B cell (primary cell): ENCODE results near the gene CAPZA1. TPM values are rescaled to one million over a fixed set of nuclear protein-coding genes. Genes with fewer than 3 reads are reported as not detected.

ENCODE experiments used
- ATAC-seq: fragments of 200-7000 bp; cut with Tn5 transposase; one replicate; pipeline ENCODE4 v1.10.0; 2021; ENCODE audit warnings: low read depth, mild to moderate bottlenecking, moderate number of reproducible peaks, moderate library complexity
- CTCF ChIA-PET: fragments of 350-600 bp; sonication (Branson Sonifier 250); formaldehyde crosslinking; loops from one replicate; lab custom pipeline; 2021; ENCODE audit warnings: antibody characterized with exemption, inconsistent platforms; lab: Charles Lee
- POLR2A ChIA-PET: fragments of 350-600 bp; sonication (Branson Sonifier 250); formaldehyde crosslinking; loops from one replicate; lab custom pipeline; 2021; ENCODE audit warnings: antibody characterized with exemption; lab: Charles Lee
- DNase-seq: peaks from one replicate; pipeline ENCODE4 v3.0.0; 2013
- H2AFZ ChIP-seq: 2 replicates; pipeline ENCODE4 v1.6.1; 2012; ENCODE audit warnings: mild to moderate bottlenecking, low read depth, low read length; ENCODE audit not compliant: insufficient read depth, poor library complexity, severe bottlenecking
- H3K27ac ChIP-seq, 2 donors: 1 replicate in 1 of 2; 2 replicates in 1 of 2; pipeline ENCODE4 v1.5.1; 2012 to 2013; ENCODE audit warnings: low read length in 2 of 2, mild to moderate bottlenecking in 2 of 2, moderate library complexity in 1 of 2
- H3K27me3 ChIP-seq, 4 experiments: fragments of 200-600 bp in 1 of 4; sonication (generic) in 1 of 4; replicated peaks in 1 of 4; 1 replicate in 2 of 4; 2 replicates in 2 of 4; pipeline versions ENCODE4 v1.6.1 to v1.7.0; 2013 to 2016; ENCODE audit warnings: low read length in 3 of 4, mild to moderate bottlenecking in 2 of 4, mixed read lengths in 1 of 4, moderate library complexity in 1 of 4; ENCODE audit not compliant: insufficient read depth in 4 of 4, control insufficient read depth in 3 of 4; ENCODE audit errors: control extremely low read depth in 1 of 4
- H3K36me3 ChIP-seq, 2 experiments: replicated peaks in 1 of 2; 1 replicate in 1 of 2; 2 replicates in 1 of 2; pipeline versions ENCODE4 v1.6.1 to v1.7.1; 2013; ENCODE audit warnings: low read length in 1 of 2; ENCODE audit not compliant: insufficient read depth in 2 of 2, control insufficient read depth in 1 of 2; ENCODE audit errors: control extremely low read depth in 1 of 2, extremely low read depth in 1 of 2
- H3K4me1 ChIP-seq, 2 donors: fragments of 200-600 bp in 1 of 2; sonication (generic) in 1 of 2; 1 replicate in 1 of 2; 2 replicates in 1 of 2; pipeline versions ENCODE4 v1.5.1 to v1.6.1; 2013 to 2017; ENCODE audit warnings: low read length in 2 of 2; ENCODE audit not compliant: control insufficient read depth in 2 of 2, insufficient read depth in 2 of 2
- H3K4me2 ChIP-seq: replicated peaks from 2 replicates; pipeline ENCODE3; 2012; ENCODE audit warnings: mild to moderate bottlenecking, low read depth, low read length; ENCODE audit not compliant: poor library complexity, severe bottlenecking
- H3K4me3 ChIP-seq, 5 experiments: fragments of 200-600 bp in 1 of 5; sonication (generic) in 1 of 5; 1 replicate in 3 of 5; 2 replicates in 2 of 5; pipeline versions ENCODE4 v1.5.1 to v1.7.0; 2011 to 2016; ENCODE audit warnings: low read length in 4 of 5, mild to moderate bottlenecking in 4 of 5, low read depth in 2 of 5, control low read depth in 1 of 5, moderate library complexity in 1 of 5; ENCODE audit not compliant: insufficient read depth in 1 of 5; ENCODE audit errors: control extremely low read depth in 1 of 5, extremely low read depth in 1 of 5
- H3K79me2 ChIP-seq: fragments of 200-600 bp; sonication (generic); one replicate; pipeline ENCODE4 v1.6.0; 2016; ENCODE audit warnings: low read length; ENCODE audit not compliant: control insufficient read depth, insufficient read depth
- H3K9ac ChIP-seq: fragments of 200-600 bp; sonication (generic); 2 replicates; pipeline ENCODE4 v1.6.1; 2017; ENCODE audit warnings: mild to moderate bottlenecking, low read length, moderate library complexity
- H3K9me3 ChIP-seq, 3 donors: one replicate each; pipeline versions ENCODE4 v1.6.1 to v1.7.1; 2013; ENCODE audit warnings: low read length in 2 of 3; ENCODE audit not compliant: control insufficient read depth in 2 of 3, insufficient read depth in 1 of 3; ENCODE audit errors: control extremely low read depth in 1 of 3
- H4K20me1 ChIP-seq: 2 replicates; pipeline ENCODE4 v1.6.0; 2012; ENCODE audit warnings: mild to moderate bottlenecking, low read length; ENCODE audit not compliant: insufficient read depth, control insufficient read depth, poor library complexity, severe bottlenecking
- H3K27ac Mint-ChIP-seq: one replicate; pipeline ENCODE4 v1.8.0; 2021; ENCODE audit warnings: mixed read lengths
- H3K27me3 Mint-ChIP-seq: one replicate; pipeline ENCODE4 v1.8.0; 2021; ENCODE audit warnings: mixed read lengths
- H3K4me1 Mint-ChIP-seq: one replicate; pipeline ENCODE4 v1.8.0; 2021; ENCODE audit warnings: mixed read lengths
- H3K4me3 Mint-ChIP-seq: one replicate; pipeline ENCODE4 v1.8.0; 2021; ENCODE audit warnings: mixed read lengths
- H3K9me3 Mint-ChIP-seq: one replicate; pipeline ENCODE4 v1.8.0; 2022; ENCODE audit warnings: mixed read lengths; ENCODE audit not compliant: insufficient read depth
- EZH2 ChIP-seq: IDR thresholded peaks from 2 replicates; pipeline ENCODE4 v1.6.1; 2012; ENCODE audit warnings: borderline replicate concordance, low read depth, mild to moderate bottlenecking, moderate library complexity, low read length; ENCODE audit not compliant: insufficient read depth, poor library complexity, severe bottlenecking
- WGBS: methylation state at CpG from one replicate; pipeline ENCODE4 v1.1.5; 2013; ENCODE audit warnings: missing lambda C conversion rate; ENCODE audit not compliant: insufficient coverage; 5-methylcytosine and 5-hydroxymethylcytosine counted together
- intact Hi-C: fragments of 100-400 bp; cut with micrococcal nuclease; formaldehyde crosslinking; loops from one replicate; pipeline ENCODE4 v1.10.0; 2022
- polyA plus RNA-seq: library from polyadenylated mRNA; depleted of rRNA; stranded (reverse); fragments of >200 nt; gene quantifications from 2 replicates; pipeline ENCODE4 v1.2.3, GENCODE V29; 2012
- total RNA-seq, 2 donors: library from RNA; stranded (reverse); fragments of 120-200 nt in 1 of 2; gene quantifications; 1 replicate in 1 of 2; 2 replicates in 1 of 2; pipeline versions ENCODE4 v1.2.3 to v1.2.4, GENCODE V29; 2013 to 2022
- TF ChIP-seq, protein P1 (sequence below): fragments of 200-600 bp; IDR thresholded peaks from one replicate; pipeline ENCODE4 v1.8.0; 2022; ENCODE audit warnings: antibody characterized with exemption, mild to moderate bottlenecking

The CAPZA1 gene
- total and polyA plus RNA-seq, 2 donors (not counting 1 experiment from before 2014, with no cell fraction given), result 52.2 to 172 TPM

GRCh38 chr1:112716133-112716720, 96.6 kb downstream of the CAPZA1 start:
- Mint-ChIP-seq H3K4me3 (peak overlapping the region; percentile 93), H3K4me1 (peaks cover 25% of the 10 kb centered on the region), H3K27me3 (peaks cover 15% of the 10 kb centered on the region), H3K27ac (peak overlapping the region; percentile 50), H3K9me3 (no peaks in the 10 kb centered on the region)
- DNase-seq, result peak; percentile 87
- peak overlapping the region; percentile 62 to 82 (median 72) for H3K4me3 ChIP-seq
- H2AFZ ChIP-seq, result peak overlapping the region; percentile 74
- peak overlapping the region; percentile 74 for H3K9ac ChIP-seq
- ChIA-PET POLR2A (interaction anchor here (0.6 to 1.8 kb wide), 4 partner anchors 16 to 357 kb away, joined by 3 to 4 read pairs (median 4); partner anchors contain the start of gene LRIG2), CTCF (interaction anchor here (0.7 to 9.7 kb wide), 36 partner anchors 9 to 1567 kb away, joined by 3 to 109 read pairs (median 5); partner anchors contain the start of genes LRIG2, MOV10, RHOC and SLC16A1)
- H3K36me3 ChIP-seq, result no peaks in the 10 kb centered on the region
- WGBS, result 20% methylated on average over 11 of the region's 13 CpGs
- ATAC-seq, result peak; percentile 16
- peaks cover 26 to 47% of the 10 kb centered on the region in 2 donors for H3K4me1 ChIP-seq
- peak overlapping the region; percentile 100 for H3K4me2 ChIP-seq
- H3K79me2 ChIP-seq, result no peaks in the 10 kb centered on the region
- intact Hi-C loops, result loop anchor here (1.0 to 10.0 kb wide), 8 partner anchors 166 to 1999 kb away; partner anchors contain the start of genes AP4B1, DCLRE1B, MAGI3 and NRAS
- no peaks in the 10 kb centered on the region for H4K20me1 ChIP-seq
- no peak for TF ChIP-seq EZH2
- TF ChIP-seq, protein P1, sequence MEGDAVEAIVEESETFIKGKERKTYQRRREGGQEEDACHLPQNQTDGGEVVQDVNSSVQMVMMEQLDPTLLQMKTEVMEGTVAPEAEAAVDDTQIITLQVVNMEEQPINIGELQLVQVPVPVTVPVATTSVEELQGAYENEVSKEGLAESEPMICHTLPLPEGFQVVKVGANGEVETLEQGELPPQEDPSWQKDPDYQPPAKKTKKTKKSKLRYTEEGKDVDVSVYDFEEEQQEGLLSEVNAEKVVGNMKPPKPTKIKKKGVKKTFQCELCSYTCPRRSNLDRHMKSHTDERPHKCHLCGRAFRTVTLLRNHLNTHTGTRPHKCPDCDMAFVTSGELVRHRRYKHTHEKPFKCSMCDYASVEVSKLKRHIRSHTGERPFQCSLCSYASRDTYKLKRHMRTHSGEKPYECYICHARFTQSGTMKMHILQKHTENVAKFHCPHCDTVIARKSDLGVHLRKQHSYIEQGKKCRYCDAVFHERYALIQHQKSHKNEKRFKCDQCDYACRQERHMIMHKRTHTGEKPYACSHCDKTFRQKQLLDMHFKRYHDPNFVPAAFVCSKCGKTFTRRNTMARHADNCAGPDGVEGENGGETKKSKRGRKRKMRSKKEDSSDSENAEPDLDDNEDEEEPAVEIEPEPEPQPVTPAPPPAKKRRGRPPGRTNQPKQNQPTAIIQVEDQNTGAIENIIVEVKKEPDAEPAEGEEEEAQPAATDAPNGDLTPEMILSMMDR, result peak; percentile 99
- H3K27ac ChIP-seq, result no peak overlapping the region
- peaks cover 0 to 16% (median 7%) of the 10 kb centered on the region in 4 experiments for H3K27me3 ChIP-seq
- H3K9me3 ChIP-seq, result no peaks in the 10 kb centered on the region
